ENCODE data around the gene ARID3C.

- no peak for TF ChIP-seq CTCF (IDR thresholded peaks at IDR 0.05)
- no peak for TF ChIP-seq POLR2A (IDR thresholded peaks at IDR 0.05)
Measured at GRCh38 chr9:34579104-34579807, 49.6 kb downstream of the ARID3C start.
